Renal cortical epithelial cell (primary cell): ENCODE data around the gene GNGT2. TPM values are rescaled to one million over a fixed set of nuclear protein-coding genes. Genes with fewer than 3 reads are reported as not detected.

ENCODE experiments used
- DNase-seq: peaks from one replicate; pipeline ENCODE4 v3.0.0-alpha.2; 2011; ENCODE audit warnings: low read depth
- total RNA-seq: library from RNA; depleted of rRNA; stranded (reverse); fragments of >200 nt; gene quantifications from 2 replicates; pipeline ENCODE4 v1.2.3, GENCODE V29; 2014

GNGT2 gene
- not detected in 2 replicates for total RNA-seq

DNA sequence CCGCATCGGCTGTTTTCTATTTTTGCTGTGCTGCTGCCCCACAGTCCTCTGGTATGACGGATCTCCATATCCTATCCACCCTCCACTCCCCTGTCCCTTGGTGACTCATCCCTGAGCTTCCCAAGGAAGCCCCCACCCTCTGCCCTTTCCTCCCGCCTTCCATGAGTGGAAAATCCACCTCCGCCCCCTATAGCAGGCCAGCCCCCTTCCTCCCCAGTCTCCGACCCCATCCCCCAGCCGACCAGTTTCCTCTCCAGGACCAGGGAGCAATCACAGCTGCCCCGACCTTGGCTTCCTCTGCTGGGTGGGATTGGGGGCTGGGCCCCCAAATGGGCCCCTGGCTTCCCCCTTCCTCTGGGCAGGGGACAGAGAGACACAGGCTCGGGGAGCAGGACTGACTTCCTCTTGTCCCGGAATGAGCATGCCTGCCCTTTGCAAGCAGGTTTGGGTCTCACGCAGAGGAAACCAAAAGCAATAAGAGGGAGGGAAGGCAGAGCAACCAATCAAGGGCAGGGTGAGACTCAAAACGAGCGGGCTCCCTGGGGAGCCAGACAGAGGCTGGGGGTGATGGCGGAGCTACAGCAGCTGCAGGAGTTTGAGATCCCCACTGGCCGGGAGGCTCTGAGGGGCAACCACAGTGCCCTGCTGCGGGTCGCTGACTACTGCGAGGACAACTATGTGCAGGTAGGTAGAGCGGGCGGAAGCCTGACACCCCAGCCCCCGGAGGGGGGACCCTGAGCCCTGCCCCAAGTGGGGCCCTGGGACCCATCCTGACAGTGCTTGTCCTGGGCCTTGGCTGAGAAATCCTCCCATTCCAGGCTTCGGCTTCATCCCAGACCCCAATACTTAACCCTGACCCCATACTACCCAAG, at the start of gene GNGT2, which contains the start of gene ABI3:
TSS of gene GNGT2 (minus strand) at position 417 of the 872 bp plus-strand sequence. CDS start 3,152 bp downstream, outside the sequence.
TSS of gene ABI3 (plus strand) at position 550 of the 872 bp plus-strand sequence. CDS start at position 568, 18 bp downstream.
- DNase-seq, result peak; percentile 44

GRCh38 chr17:49259663-49260010, 49.3 kb upstream of the GNGT2 start:
- no peak for DNase-seq

DNA sequence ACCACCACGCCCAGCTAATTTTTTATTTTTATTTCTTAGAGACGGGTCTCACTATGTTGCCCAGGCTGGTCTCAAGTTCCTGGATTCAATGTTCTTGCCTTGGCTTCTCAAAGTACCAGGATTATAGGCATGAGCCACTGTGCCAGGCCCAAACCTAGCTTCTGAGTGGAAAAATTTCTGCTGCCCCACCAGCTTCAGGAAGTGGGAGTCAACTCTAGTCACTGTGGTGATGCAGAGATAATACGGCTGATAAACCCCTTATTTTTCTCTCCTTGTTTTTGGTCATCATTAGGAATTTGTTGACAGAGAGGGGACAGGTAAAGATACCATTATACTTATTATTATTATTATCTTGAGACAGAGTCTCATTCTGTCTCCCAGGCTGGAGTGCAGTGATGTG, 48.0 kb upstream of the GNGT2 start:
- no peak for DNase-seq

GRCh38 chr17:49255125-49255524, 44.8 kb upstream of the GNGT2 start:
- DNase-seq, result no peak

- DNase-seq, result no peak
Observed at GRCh38 chr17:49254066-49254465, 43.7 kb upstream of the GNGT2 start.

- DNase-seq, result no peak
Observed at GRCh38 chr17:49252148-49252695, 41.8 kb upstream of the GNGT2 start.

DNA sequence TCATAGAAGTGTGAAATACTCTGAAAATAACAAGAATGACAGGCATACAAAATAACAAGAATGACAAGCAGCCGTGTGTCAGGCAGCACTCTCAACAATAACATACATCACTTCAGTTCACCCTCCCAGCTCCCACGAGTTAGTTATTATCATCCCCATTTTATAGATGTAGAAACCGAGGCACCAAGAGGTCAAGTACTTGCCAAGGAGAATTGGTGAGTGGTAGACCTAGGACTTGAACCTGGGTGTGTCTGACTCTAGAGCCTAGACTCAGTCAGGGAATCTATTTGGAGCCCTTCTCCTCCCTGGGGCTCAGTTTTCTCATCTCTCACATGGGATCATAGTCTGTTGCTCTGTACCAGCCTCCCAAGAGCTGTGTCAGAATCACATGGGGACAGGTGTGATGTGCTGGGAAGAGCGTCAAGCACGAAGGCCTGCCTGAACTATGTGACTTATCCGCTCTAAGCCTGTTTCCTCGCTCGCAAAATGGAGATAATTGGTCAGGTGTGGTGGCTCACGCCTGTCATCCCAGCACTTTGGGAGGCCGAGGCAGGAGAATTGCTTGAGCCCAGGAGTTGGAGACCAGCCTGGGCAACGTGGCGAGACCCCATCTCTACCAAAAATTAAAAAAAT, 39.6 kb upstream of the GNGT2 start:
- no peak for DNase-seq

GRCh38 chr17:49249292-49249794, 39.0 kb upstream of the GNGT2 start:
- peak; percentile 15 for DNase-seq

DNA sequence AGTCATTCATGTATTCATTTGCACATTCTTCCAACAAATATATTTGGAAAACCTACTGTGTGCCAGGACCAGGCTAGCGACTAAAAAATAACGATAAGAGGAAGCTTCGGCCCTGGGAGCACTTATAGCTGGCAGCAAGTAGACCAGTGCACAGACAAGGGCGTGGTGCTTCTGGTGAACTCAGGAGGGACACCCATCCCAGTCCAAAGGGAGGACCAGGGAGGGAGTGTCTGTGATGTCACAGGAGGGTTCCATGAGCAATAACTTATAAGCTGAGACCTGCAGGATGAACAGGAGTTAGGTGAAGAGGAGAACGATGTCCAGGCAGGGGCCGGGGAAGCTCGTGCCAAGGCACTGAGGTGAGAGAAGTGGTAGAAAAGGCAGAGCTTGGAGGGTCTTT, 37.6 kb upstream of the GNGT2 start:
- no peak for DNase-seq

- DNase-seq, result no peak
Observed at GRCh38 chr17:49244839-49245238, 34.5 kb upstream of the GNGT2 start.

- DNase-seq, result no peak
Observed at GRCh38 chr17:49242813-49243212, 32.4 kb upstream of the GNGT2 start.

- no peak for DNase-seq
Observed at GRCh38 chr17:49241692-49242397, 31.5 kb upstream of the GNGT2 start.

DNA sequence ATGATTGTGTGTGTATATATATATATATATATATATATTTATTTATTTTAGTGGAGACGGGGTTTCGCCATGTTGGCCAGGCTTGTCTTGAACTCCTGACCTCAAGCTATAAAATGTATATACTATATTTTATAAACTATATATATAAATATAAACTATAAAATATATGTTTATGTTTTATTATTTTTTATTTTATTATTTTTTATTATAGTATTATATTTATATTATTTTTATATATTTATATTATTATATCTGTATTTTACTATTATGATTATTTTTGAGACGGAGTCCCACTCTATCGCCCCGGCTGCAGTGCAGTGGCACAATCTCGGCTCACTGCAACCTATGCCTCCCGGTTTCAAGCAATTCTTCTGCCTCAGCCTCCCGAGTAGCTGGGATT, 30.7 kb upstream of the GNGT2 start:
- DNase-seq, result no peak

DNA sequence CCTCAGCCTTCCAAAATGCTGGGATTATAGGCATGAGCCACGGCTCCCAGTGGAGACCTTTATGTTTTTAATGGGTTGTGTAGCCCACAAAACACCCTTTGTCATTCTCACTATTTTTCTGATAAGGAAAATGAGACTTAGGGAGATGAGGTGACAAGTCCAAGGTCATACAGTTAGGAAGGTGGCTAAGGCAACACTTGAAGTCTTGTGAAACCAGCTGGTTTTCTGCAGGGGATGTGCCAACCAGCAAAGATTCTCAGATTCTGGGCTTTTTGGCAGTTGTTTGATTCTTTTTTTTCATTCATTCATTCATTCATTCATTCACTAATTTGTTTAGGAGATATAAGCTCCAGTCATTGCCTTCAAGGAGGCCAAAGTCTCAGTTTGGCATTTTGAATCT, 30.2 kb upstream of the GNGT2 start:
- DNase-seq, result no peak

DNA sequence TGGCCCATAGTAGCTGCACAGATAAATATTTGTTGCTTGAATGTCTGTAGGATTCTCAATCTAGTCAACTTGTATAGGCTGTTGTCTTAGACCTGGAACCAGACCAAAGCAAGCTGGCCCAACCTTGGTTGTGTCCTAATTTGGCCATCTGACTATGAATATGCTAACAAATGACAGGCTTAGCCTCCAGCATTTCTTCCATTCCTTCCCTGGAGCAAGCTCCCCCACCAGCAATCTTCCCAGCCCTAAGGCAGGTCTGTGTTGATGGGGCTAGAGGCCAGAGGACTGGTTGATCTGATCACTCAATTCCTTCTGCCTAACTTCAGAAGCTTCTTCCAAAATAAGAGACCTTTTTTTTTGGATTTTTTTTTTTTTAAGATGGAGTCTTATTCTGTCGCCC, 29.6 kb upstream of the GNGT2 start:
- no peak for DNase-seq

DNA sequence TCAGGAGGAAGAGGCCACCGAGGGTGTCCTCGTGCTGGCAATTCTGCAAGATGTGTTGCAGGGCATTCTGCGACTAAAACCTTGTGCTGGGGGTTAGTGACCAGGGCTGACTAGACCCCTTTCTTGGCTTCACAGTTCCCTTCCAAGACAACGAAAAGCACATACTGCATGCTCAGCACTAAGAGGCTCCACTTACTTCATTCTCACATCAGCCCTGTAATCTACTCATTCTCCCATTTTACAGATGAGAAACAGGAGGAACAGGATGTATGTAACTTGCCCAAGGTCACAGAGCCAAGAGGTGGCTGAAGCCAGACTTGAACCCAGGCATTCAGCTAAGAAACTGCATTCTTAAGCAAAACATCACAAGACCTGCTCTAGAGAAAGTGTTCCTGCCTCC, 25.5 kb upstream of the GNGT2 start:
- no peak for DNase-seq

DNA sequence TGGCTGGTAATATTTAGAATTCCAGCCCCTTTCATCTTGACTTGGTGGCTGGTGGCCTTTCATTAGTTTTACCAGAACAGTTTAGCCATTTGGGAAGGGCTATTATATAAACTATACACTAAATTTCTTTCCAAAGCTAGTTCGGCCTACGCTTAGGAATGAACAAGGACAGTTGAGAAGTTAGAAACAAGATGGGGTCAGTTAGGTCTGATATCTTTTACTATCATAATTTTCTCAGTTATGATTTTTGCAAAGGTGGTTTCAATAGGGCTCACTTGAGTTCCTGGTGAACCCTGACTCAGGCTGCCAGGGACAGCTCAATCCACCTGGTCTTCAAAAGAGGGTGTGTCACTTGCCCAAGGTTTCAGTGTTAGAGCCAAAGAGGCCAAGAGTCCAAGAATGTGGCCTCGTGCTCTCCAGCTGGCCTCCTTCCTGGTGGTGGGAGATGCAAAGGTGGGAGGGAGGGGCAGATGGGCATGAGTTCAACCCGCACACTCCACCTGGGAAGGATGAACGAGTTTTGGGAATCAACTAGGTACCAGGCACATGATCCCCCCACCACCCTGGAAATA, 24.2 kb upstream of the GNGT2 start:
- DNase-seq, result no peak

- DNase-seq, result no peak
Observed at GRCh38 chr17:49231563-49231894, 21.2 kb upstream of the GNGT2 start.

DNA sequence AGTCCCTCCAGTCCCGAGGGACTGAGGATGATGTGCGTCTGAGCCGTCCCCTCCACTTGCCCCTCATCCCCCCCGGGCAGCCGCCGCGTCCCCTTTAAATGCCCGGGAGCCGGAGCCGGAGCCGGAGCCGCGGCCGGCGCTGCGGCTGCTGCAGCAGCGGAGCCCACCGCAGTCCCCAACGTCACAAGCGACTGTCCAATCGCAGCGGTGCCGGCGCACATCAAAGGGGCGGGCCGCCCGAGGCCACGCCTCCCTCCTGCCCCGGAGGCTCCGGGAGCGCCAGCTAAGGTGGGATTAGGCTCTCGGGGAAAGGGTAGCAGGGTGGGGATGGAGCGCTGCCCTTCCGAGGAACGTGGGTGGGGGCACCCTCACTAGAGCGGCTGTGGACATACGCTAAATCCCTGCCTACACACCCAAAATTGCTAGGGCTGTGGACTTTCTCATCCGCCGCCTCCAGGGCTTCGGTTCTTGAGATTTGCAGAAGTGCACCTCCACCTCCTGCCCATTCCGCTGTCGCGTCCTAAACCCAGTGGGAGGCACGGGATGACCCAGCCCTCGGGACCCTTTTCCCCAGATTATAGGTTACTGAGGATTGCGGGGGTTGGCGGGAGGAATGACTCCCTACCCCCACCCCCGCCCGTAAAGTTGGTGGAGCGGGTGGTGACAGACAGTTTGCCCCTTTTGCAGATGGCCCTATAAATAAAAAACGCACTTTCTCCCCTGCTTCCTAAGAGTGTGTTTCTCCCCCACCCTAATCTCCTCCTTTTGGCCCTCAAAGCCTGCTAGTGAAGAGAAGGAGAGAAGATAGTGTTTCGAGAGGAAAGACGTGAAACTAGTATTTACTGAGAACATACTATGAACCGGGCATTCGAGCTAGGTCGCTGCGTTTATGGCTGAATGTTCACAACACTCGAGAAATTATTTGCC, 20.5 kb upstream of the GNGT2 start, which contains the start of gene PHOSPHO1:
TSS of gene PHOSPHO1 (minus strand) at position 152 of the 927 bp plus-strand sequence. CDS start 4,096 bp downstream, outside the sequence.
- peak; percentile 54 for DNase-seq

DNA sequence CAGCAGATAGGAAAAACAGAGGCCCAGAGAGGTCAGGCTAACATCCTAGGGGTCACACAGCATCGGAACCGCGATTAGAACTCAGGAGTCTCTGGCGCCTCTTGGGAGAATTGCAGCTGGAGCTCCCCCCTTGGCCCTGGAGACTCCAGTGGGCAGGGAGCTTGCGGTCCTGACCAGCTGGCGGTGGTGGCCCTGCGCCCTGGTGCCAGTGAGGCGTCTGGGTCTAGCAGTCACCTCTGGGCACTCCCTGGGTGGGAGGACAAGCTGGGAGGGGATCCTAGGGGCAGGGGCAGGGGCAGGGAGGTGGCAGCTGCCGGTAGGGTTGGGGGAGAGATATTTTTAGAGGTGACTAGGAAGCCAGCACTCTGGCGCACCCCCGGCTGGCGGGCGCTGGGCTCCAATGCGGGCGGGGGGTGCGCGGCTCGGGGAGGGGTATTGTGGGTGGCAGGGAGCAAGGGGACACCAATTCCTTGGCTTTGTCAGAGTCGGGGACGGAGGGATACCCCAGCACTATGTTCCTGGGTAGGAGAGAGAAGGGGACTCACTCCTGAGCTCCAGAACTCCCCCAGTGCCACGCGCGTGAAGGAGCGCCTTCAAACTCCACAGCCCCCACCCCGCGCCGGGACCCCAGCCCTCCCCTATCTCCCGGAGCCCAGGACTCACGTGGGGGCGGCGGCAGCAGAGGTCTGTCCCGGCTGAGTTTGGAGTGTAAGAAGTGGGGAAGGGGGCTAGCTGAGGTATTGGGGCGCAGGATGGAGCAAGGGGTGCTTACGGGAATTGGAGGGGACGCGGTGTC, 19.6 kb upstream of the GNGT2 start:
- DNase-seq, result no peak
